Body of pancreas (tissue), 4 donors: ENCODE results near the gene SMG1.

Source experiments
- CTCF ChIP-seq, 7 experiments: fragments of 450-650 bp in 4 of 7; fragments of 200-600 bp in 3 of 7; sonication (generic) in 3 of 7; IDR thresholded peaks; one replicate each; pipeline ENCODE4 v1.5.1; 2016 to 2019; ENCODE audit warnings: antibody characterized with exemption in 7 of 7
- POLR2A ChIP-seq, 3 donors: fragments of 450-650 bp; IDR thresholded peaks; one replicate each; pipeline ENCODE4 v1.6.1; 2016; ENCODE audit warnings: antibody characterized with exemption in 3 of 3, mild to moderate bottlenecking in 2 of 3

GRCh38 chr16:18799500-18799899 lies 126.7 kb downstream of the SMG1 start:
- TF ChIP-seq CTCF (IDR thresholded peaks at IDR 0.05) (no peak), POLR2A (IDR thresholded peaks at IDR 0.05) (no peak)
